Neural cell (in vitro differentiated cells): ENCODE measurements around the gene GPR183. TPM values are rescaled to one million over a fixed set of nuclear protein-coding genes. Genes with fewer than 3 reads are reported as not detected.

Experiments
- H2AFZ ChIP-seq: fragments of 200-600, 300-800 bp; sonication (generic), shearing (Covaris generic); 2 replicates; pipeline ENCODE4 v1.6.0; 2014; ENCODE audit warnings: low read depth, mild to moderate bottlenecking, antibody characterized with exemption, low read length, moderate library complexity
- H3F3A ChIP-seq: fragments of 200-600 bp; shearing (Covaris generic); 2 replicates; pipeline ENCODE4 v1.6.1; 2016; ENCODE audit warnings: mild to moderate bottlenecking, moderate library complexity, mixed read lengths, antibody characterized with exemption, low read length; ENCODE audit not compliant: insufficient read depth, poor library complexity, severe bottlenecking
- H3K27ac ChIP-seq: fragments of 200-600, 300-800 bp; sonication (generic), shearing (Covaris generic); 2 replicates; pipeline ENCODE4 v1.5.1; 2014; ENCODE audit warnings: mild to moderate bottlenecking, low read length, moderate library complexity
- H3K27me3 ChIP-seq: fragments of 300-800, 200-600 bp; sonication (generic), shearing (Covaris generic); 2 replicates; pipeline ENCODE4 v1.6.0; 2014; ENCODE audit warnings: mild to moderate bottlenecking, low read depth, low read length, moderate library complexity; ENCODE audit not compliant: insufficient read depth
- H3K36me3 ChIP-seq: fragments of 300-800, 200-600 bp; sonication (generic), shearing (Covaris generic); 2 replicates; pipeline ENCODE4 v1.5.1; 2014; ENCODE audit warnings: mild to moderate bottlenecking, antibody characterized with exemption, low read length, moderate library complexity; ENCODE audit not compliant: insufficient read depth
- H3K4me2 ChIP-seq: fragments of 300-800, 200-600 bp; sonication (generic), shearing (Covaris generic); 2 replicates; pipeline ENCODE4 v1.6.0; 2014; ENCODE audit warnings: mild to moderate bottlenecking, low read length
- H3K4me3 ChIP-seq: fragments of 300-800, 200-600 bp; sonication (generic), shearing (Covaris generic); 2 replicates; pipeline ENCODE4 v1.5.1; 2014; ENCODE audit warnings: mild to moderate bottlenecking, low read length, moderate library complexity
- H3K79me2 ChIP-seq: fragments of 200-600 bp; shearing (Covaris generic); replicated peaks from 2 replicates; pipeline ENCODE4 v1.6.0; 2014; ENCODE audit warnings: mild to moderate bottlenecking, low read length, moderate library complexity; ENCODE audit not compliant: insufficient read depth
- H3K9ac ChIP-seq: fragments of 300-800, 200-600 bp; sonication (generic), shearing (Covaris generic); 2 replicates; pipeline ENCODE4 v1.6.1; 2016; ENCODE audit warnings: mild to moderate bottlenecking, low read length, mixed read lengths
- H3K9me2 ChIP-seq: fragments of 200-600 bp; shearing (Covaris generic); 2 replicates; pipeline ENCODE4 v1.6.1; 2016; ENCODE audit warnings: mild to moderate bottlenecking, low read length, mixed read lengths; ENCODE audit not compliant: insufficient read depth
- H3K9me3 ChIP-seq: fragments of 200-600, 300-800 bp; sonication (generic), shearing (Covaris generic); 2 replicates; pipeline ENCODE4 v1.6.1; 2016; ENCODE audit warnings: mild to moderate bottlenecking, mixed run types, low read length, moderate library complexity, mixed read lengths
- H4K20me1 ChIP-seq: fragments of 200-600 bp; shearing (Covaris generic); 2 replicates; pipeline ENCODE4 v1.6.1; 2016; ENCODE audit warnings: mild to moderate bottlenecking, mixed run types; ENCODE audit not compliant: insufficient read depth
- EP300 ChIP-seq: fragments of 450-650 bp; conservative IDR thresholded peaks from 2 replicates; pipeline ENCODE4 v1.6.1; 2014; ENCODE audit warnings: antibody characterized with exemption, mild to moderate bottlenecking, moderate library complexity; ENCODE audit not compliant: poor library complexity, severe bottlenecking
- EZH2 ChIP-seq: fragments of 200-600, 300-800 bp; shearing (Covaris generic), sonication (generic); IDR thresholded peaks from 2 replicates; pipeline ENCODE4 v1.6.1; 2014; ENCODE audit warnings: antibody characterized with exemption, low read length, borderline replicate concordance, mild to moderate bottlenecking; ENCODE audit not compliant: insufficient read depth, poor library complexity, severe bottlenecking
- MXI1 ChIP-seq: fragments of 450-650 bp; conservative IDR thresholded peaks from 2 replicates; pipeline ENCODE4 v1.6.1; 2014; ENCODE audit warnings: antibody characterized with exemption, mild to moderate bottlenecking; ENCODE audit not compliant: poor library complexity, severe bottlenecking
- POLR2AphosphoS5 ChIP-seq: IDR thresholded peaks from 2 replicates; pipeline ENCODE4 v1.6.1; 2012
- RAD21 ChIP-seq: fragments of 450-650 bp; conservative IDR thresholded peaks from 2 replicates; pipeline ENCODE4 v1.6.1; 2014; ENCODE audit warnings: antibody characterized with exemption, mild to moderate bottlenecking, moderate library complexity
- SMC3 ChIP-seq: fragments of 450-650 bp; conservative IDR thresholded peaks from 2 replicates; pipeline ENCODE4 v1.6.1; 2014; ENCODE audit warnings: antibody characterized with exemption, mild to moderate bottlenecking, moderate library complexity; ENCODE audit not compliant: poor library complexity
- TAF1 ChIP-seq: IDR thresholded peaks from 2 replicates; pipeline ENCODE4 v1.6.1; 2012; ENCODE audit warnings: low read depth
- polyA plus RNA-seq: library from polyadenylated mRNA; depleted of rRNA; stranded (reverse); fragments of >200 nt; gene quantifications from 2 replicates; pipeline ENCODE4 v1.2.3, GENCODE V29; 2014
- TF ChIP-seq, protein P1 (sequence below): IDR thresholded peaks from 2 replicates; pipeline ENCODE4 v1.6.1; 2012; ENCODE audit warnings: borderline replicate concordance
- TF ChIP-seq, protein P2 (sequence below): fragments of 450-650 bp; IDR thresholded peaks from 2 replicates; pipeline ENCODE4 v1.5.1; 2014; ENCODE audit warnings: antibody characterized with exemption, mild to moderate bottlenecking, moderate library complexity; ENCODE audit not compliant: poor library complexity, severe bottlenecking

The GPR183 gene
- polyA plus RNA-seq, 1 donor from 2014 or later = not detected

GRCh38 chr13:99256283-99256682 is 50.9 kb downstream of the GPR183 start:
- H3K4me2 ChIP-seq = no peak overlapping the region
- H3K27ac ChIP-seq = no peak overlapping the region
- no peaks in the 10 kb centered on the region for H3K9me3 ChIP-seq

DNA sequence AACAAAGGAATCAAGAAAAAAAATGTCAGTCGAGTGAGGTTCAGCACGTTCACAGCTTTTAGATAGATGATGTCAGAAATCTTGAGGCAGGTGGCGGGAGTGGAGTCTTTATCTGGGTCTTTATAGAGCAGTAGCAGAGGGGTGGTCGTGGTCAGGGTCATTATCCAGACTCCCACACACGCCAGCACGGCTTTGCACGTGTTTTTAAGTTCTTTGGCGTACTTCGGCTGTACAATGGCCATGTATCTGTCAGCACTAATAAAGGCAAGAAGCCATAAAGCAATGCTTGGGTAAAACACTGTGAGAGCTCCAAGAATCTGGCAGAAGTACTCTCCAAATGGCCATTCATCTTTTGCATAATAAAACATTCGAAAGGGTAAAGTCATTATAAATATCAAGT is 51.9 kb downstream of the GPR183 start:
- H2AFZ ChIP-seq = no peak overlapping the region
- H3K9ac ChIP-seq = no peak overlapping the region
- H3K9me2 ChIP-seq = no peaks in the 10 kb centered on the region
- H3K27me3 ChIP-seq = no peaks in the 10 kb centered on the region
- no peaks in the 10 kb centered on the region for H3F3A ChIP-seq
- no peaks in the 10 kb centered on the region for H4K20me1 ChIP-seq
- no peaks in the 10 kb centered on the region for H3K9me3 ChIP-seq
- TF ChIP-seq EP300 (no peak), SMC3 (no peak), POLR2AphosphoS5 (no peak), TAF1 (no peak), EZH2 (no peak), MXI1 (no peak), RAD21 (no peak)
- TF ChIP-seq, protein P1, sequence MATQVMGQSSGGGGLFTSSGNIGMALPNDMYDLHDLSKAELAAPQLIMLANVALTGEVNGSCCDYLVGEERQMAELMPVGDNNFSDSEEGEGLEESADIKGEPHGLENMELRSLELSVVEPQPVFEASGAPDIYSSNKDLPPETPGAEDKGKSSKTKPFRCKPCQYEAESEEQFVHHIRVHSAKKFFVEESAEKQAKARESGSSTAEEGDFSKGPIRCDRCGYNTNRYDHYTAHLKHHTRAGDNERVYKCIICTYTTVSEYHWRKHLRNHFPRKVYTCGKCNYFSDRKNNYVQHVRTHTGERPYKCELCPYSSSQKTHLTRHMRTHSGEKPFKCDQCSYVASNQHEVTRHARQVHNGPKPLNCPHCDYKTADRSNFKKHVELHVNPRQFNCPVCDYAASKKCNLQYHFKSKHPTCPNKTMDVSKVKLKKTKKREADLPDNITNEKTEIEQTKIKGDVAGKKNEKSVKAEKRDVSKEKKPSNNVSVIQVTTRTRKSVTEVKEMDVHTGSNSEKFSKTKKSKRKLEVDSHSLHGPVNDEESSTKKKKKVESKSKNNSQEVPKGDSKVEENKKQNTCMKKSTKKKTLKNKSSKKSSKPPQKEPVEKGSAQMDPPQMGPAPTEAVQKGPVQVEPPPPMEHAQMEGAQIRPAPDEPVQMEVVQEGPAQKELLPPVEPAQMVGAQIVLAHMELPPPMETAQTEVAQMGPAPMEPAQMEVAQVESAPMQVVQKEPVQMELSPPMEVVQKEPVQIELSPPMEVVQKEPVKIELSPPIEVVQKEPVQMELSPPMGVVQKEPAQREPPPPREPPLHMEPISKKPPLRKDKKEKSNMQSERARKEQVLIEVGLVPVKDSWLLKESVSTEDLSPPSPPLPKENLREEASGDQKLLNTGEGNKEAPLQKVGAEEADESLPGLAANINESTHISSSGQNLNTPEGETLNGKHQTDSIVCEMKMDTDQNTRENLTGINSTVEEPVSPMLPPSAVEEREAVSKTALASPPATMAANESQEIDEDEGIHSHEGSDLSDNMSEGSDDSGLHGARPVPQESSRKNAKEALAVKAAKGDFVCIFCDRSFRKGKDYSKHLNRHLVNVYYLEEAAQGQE = no peak
- TF ChIP-seq, protein P2, sequence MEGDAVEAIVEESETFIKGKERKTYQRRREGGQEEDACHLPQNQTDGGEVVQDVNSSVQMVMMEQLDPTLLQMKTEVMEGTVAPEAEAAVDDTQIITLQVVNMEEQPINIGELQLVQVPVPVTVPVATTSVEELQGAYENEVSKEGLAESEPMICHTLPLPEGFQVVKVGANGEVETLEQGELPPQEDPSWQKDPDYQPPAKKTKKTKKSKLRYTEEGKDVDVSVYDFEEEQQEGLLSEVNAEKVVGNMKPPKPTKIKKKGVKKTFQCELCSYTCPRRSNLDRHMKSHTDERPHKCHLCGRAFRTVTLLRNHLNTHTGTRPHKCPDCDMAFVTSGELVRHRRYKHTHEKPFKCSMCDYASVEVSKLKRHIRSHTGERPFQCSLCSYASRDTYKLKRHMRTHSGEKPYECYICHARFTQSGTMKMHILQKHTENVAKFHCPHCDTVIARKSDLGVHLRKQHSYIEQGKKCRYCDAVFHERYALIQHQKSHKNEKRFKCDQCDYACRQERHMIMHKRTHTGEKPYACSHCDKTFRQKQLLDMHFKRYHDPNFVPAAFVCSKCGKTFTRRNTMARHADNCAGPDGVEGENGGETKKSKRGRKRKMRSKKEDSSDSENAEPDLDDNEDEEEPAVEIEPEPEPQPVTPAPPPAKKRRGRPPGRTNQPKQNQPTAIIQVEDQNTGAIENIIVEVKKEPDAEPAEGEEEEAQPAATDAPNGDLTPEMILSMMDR = no peak
- H3K4me3 ChIP-seq = no peak overlapping the region
- H3K27ac ChIP-seq = no peak overlapping the region
- no peaks in the 10 kb centered on the region for H3K36me3 ChIP-seq
- no peaks in the 10 kb centered on the region for H3K79me2 ChIP-seq
- H3K4me2 ChIP-seq = no peak overlapping the region

More at GRCh38 chr13:99256283-99256682, 50.9 kb downstream of the GPR183 start:
- H3K27me3 ChIP-seq = no peaks in the 10 kb centered on the region
- TF ChIP-seq RAD21 (no peak), SMC3 (no peak), MXI1 (no peak), EZH2 (no peak), TAF1 (no peak), POLR2AphosphoS5 (no peak)
- TF ChIP-seq, protein P2 = no peak
- TF ChIP-seq, protein P1 = no peak
- H2AFZ ChIP-seq = no peak overlapping the region
- H3F3A ChIP-seq = no peaks in the 10 kb centered on the region
- H3K9ac ChIP-seq = no peak overlapping the region
- H4K20me1 ChIP-seq = no peaks in the 10 kb centered on the region
- H3K4me3 ChIP-seq = no peak overlapping the region
- H3K9me2 ChIP-seq = no peaks in the 10 kb centered on the region
- no peaks in the 10 kb centered on the region for H3K79me2 ChIP-seq
- H3K36me3 ChIP-seq = no peaks in the 10 kb centered on the region
